Measurements from ENCODE around the gene CSTPP1. TPM values are rescaled to one million over a fixed set of nuclear protein-coding genes. Genes with fewer than 3 reads are reported as not detected.

The CSTPP1 gene
- total and polyA plus RNA-seq, 2 of the 8 experiments (the other 6 are each of a cell fraction or from before 2014, with no cell fraction given): 24.2 to 28.7 TPM

- no peak overlapping the region for H4K5ac ChIP-seq (ENCODE audit: insufficient read length, low read depth, low read length)
- H2BK20ac ChIP-seq (ENCODE audit: low read length): no peak overlapping the region
- FAIRE-seq (no peak), DNase-seq (ENCODE audit: low read depth in 1 of 2, low spot score in 2 of 2) (no peak)
- no peaks in the 10 kb centered on the region for H3K9me3 ChIP-seq (ENCODE audit: insufficient read depth in 2 of 2, low read depth in 1 of 2, low read length in 1 of 2)
- no peak overlapping the region for H3K23ac ChIP-seq (ENCODE audit: insufficient read length)
- no peak overlapping the region for H4K91ac ChIP-seq (replicated peaks; ENCODE audit: insufficient read length, low read length)
- H3K27ac ChIP-seq (ENCODE audit: low read depth, low read length): no peak overlapping the region
- no peaks in the 10 kb centered on the region; the same call in 1 of the 2 replicates for H3K23me2 ChIP-seq (ENCODE audit: low read depth, low read length)
- H3K56ac ChIP-seq (replicated peaks; ENCODE audit: insufficient read length, low read depth, low read length): no peak overlapping the region
- H3K79me1 ChIP-seq (ENCODE audit: low read depth, low read length): no peaks in the 10 kb centered on the region
- no peak overlapping the region for H2AFZ ChIP-seq (ENCODE audit: low read length)
- H3K4me2 ChIP-seq (ENCODE audit: insufficient read depth in 1 of 2, low read depth in 2 of 2, low read length in 2 of 2): no peak overlapping the region
- H2BK12ac ChIP-seq (ENCODE audit: low read depth, low read length): no peak overlapping the region; the same call in 1 of the 2 replicates
- no peak overlapping the region for H3K14ac ChIP-seq (ENCODE audit: insufficient read length)
- 93% methylated on average over 4 of the region's 4 CpGs; no CpG with 5 or more reads in 1 of the 2 experiments for WGBS, 2 experiments (ENCODE audit: extremely low coverage in 1 of 2, insufficient coverage in 1 of 2, insufficient read length in 1 of 2, insufficient replicate concordance in 2 of 2, low coverage in 1 of 2, low lambda C conversion rate in 2 of 2, missing lambda C conversion rate in 1 of 2)
- ChIA-PET CTCF (ENCODE audit: partially characterized antibody) (interaction anchor here (0.6 to 8.0 kb wide), 8 partner anchors 13 to 330 kb away, joined by 3 to 54 read pairs (median 4); no protein-coding TSS in a partner anchor), POLR2A (ENCODE audit: partially characterized antibody) (interaction anchor here (0.6 to 1.0 kb wide), 2 partner anchors 23 to 556 kb away, joined by 3 to 5 read pairs; no protein-coding TSS in a partner anchor)
- no peaks in the 10 kb centered on the region for H3K79me2 ChIP-seq (ENCODE audit: control insufficient read depth in 1 of 2, insufficient read depth in 2 of 2, low read length in 2 of 2)
- no peak overlapping the region for H3K9ac ChIP-seq (replicated peaks in 1 of 4; ENCODE audit: extremely low read depth in 1 of 4, low read depth in 3 of 4, low read length in 3 of 4)
- H2BK5ac ChIP-seq (ENCODE audit: low read depth, low read length): no peak overlapping the region
- H2BK15ac ChIP-seq (ENCODE audit: low read length): 0 out of 2 replicates have a peak overlapping the region, but pooled peaks have one; percentile 8
- H4K20me1 ChIP-seq (replicated peaks in 1 of 2; ENCODE audit: control insufficient read depth in 1 of 2, insufficient read depth in 2 of 2, low read length in 2 of 2): no peaks in the 10 kb centered on the region
- H3K27me3 ChIP-seq (replicated peaks in 1 of 4; ENCODE audit: control insufficient read depth in 3 of 4, extremely low read depth in 1 of 4, insufficient read depth in 3 of 4, low read length in 3 of 4): no peaks in the 10 kb centered on the region
- no peak overlapping the region for H3K4me3 ChIP-seq (ENCODE audit: extremely low read depth in 1 of 4, insufficient read depth in 2 of 4, low read depth in 3 of 4, low read length in 4 of 4)
- H3K36me3 ChIP-seq (ENCODE audit: control insufficient read depth in 2 of 4, insufficient read depth in 4 of 4, low read length in 3 of 4): peaks cover 0 to 2% (median 0%) of the 10 kb centered on the region in 4 experiments; a peak in 1 of 8 replicates
- H2BK120ac ChIP-seq (replicated peaks; ENCODE audit: low read depth, low read length): no peak overlapping the region
- no peak overlapping the region for H3K4ac ChIP-seq (replicated peaks; ENCODE audit: insufficient read length, low read depth, low read length)
- no peak overlapping the region; the same call in 1 of the 2 replicates for H4K8ac ChIP-seq (ENCODE audit: extremely low read depth, insufficient read depth, low read length)
- peaks cover 0 to 2% (median 0%) of the 10 kb centered on the region in 4 experiments; a peak in 1 of 7 replicates for H3K4me1 ChIP-seq (replicated peaks in 1 of 4; ENCODE audit: control insufficient read depth in 3 of 4, insufficient read depth in 4 of 4, low read length in 3 of 4)
- no peak overlapping the region for H3K18ac ChIP-seq (ENCODE audit: extremely low read depth, low read length)
- H2AK5ac ChIP-seq (ENCODE audit: low read depth, low read length): no peak overlapping the region
- TF ChIP-seq GTF2F1 (IDR thresholded peaks at IDR 0.05; ENCODE audit: borderline replicate concordance, low read depth, low read length) (no peak), PHF8 (conservative IDR thresholded peaks at IDR 0.05; ENCODE audit: low read depth, low read length) (no peak), RFX5 (IDR thresholded peaks at IDR 0.05; ENCODE audit: borderline replicate concordance, low read depth, low read length) (no peak), TAF1 (IDR thresholded peaks at IDR 0.05; ENCODE audit: low read depth, low read length) (no peak), YY1 (IDR thresholded peaks at IDR 0.05; ENCODE audit: low read depth, low read length) (no peak), TBP (IDR thresholded peaks at IDR 0.05; ENCODE audit: low read depth, low read length) (no peak), TEAD4 (IDR thresholded peaks at IDR 0.05; ENCODE audit: low read depth, low read length) (no peak), CREB1 (IDR thresholded peaks at IDR 0.05) (no peak), HDAC6 (IDR thresholded peaks at IDR 0.05; ENCODE audit: low read depth, low read length) (no peak), CBX8 (IDR thresholded peaks at IDR 0.05; ENCODE audit: borderline replicate concordance, low read depth, low read length) (no peak), NRF1 (IDR thresholded peaks at IDR 0.05; ENCODE audit: low read depth, low read length) (no peak), SP4 (IDR thresholded peaks at IDR 0.05; ENCODE audit: low read length) (no peak), USF2 (IDR thresholded peaks at IDR 0.05; ENCODE audit: low read length) (no peak), TCF12 (IDR thresholded peaks at IDR 0.05; ENCODE audit: low read depth, low read length) (no peak), POU5F1 (IDR thresholded peaks at IDR 0.05; ENCODE audit: low read depth, low read length) (no peak)
Observed at GRCh38 chr11:47139878-47140277, 203.3 kb downstream of the CSTPP1 start.
